K562 (cell line): ENCODE data around the gene NADK. TPM values are rescaled to one million over a fixed set of nuclear protein-coding genes. Genes with fewer than 3 reads are reported as not detected.

Experiments
- CHD2 ChIP-seq: IDR thresholded peaks from 2 replicates; pipeline ENCODE4 v1.6.1; 2011; ENCODE audit warnings: low read depth, low read length
- ETV5 ChIP-seq: sonication (generic); formaldehyde crosslinking; IDR thresholded peaks from 2 replicates; pipeline ENCODE4 v1.4.0; 2020; ENCODE audit warnings: low read depth, mild to moderate bottlenecking, missing genetic modification reagents
- JUNB ChIP-seq: fragments of 450-650 bp; formaldehyde crosslinking; conservative IDR thresholded peaks from 2 replicates; pipeline ENCODE4 v1.4.0; 2020; ENCODE audit warnings: mild to moderate bottlenecking
- LARP7 ChIP-seq: fragments of 450-650 bp; IDR thresholded peaks from 2 replicates; pipeline ENCODE4 v1.6.1; 2016
- NELFE ChIP-seq: IDR thresholded peaks from 2 replicates; pipeline ENCODE4 v1.6.1; 2011; ENCODE audit warnings: mild to moderate bottlenecking; ENCODE audit not compliant: insufficient read depth, insufficient read length
- POLR2B ChIP-seq: fragments of 450-650 bp; IDR thresholded peaks from 2 replicates; pipeline ENCODE4 v1.6.1; 2018; ENCODE audit warnings: low read depth; ENCODE audit not compliant: partially characterized antibody
- PPARD ChIP-seq: fragments of 250-450 bp; sonication (Bioruptor Pico); IDR thresholded peaks from 2 replicates; pipeline ENCODE4 v1.8.0; 2022; ENCODE audit warnings: inconsistent platforms, mild to moderate bottlenecking, moderate library complexity
- SMAD4 ChIP-seq: fragments of 250-450 bp; sonication (Bioruptor Pico); conservative IDR thresholded peaks from 2 replicates; pipeline ENCODE4 v1.8.0; 2021; ENCODE audit warnings: inconsistent platforms, mild to moderate bottlenecking, moderate library complexity
- YBX1 ChIP-seq: fragments of 450-650 bp; IDR thresholded peaks from 2 replicates; pipeline ENCODE4 v1.7.1; 2016; ENCODE audit warnings: mild to moderate bottlenecking
- polyA plus RNA-seq, 8 experiments: library from polyadenylated mRNA; depleted of rRNA in 4 of 8; stranded (reverse) in 5 of 8; unstranded in 3 of 8; fragments of >200 nt; fragmentation: Nextera tagmentation in 2 of 8; fragmentation: Illumina TruSeq in 1 of 8; extraction: Ambion mirVana in 2 of 8; extraction: Trizol in 1 of 8; gene quantifications; 2 replicates each; pipeline versions ENCODE4 v1.2.1 to v1.2.3, GENCODE V29; 2011 to 2014; ENCODE audit warnings: inconsistent platforms in 1 of 8, missing spikeins in 1 of 8
- total RNA-seq, 7 experiments: library from RNA; depleted of rRNA in 6 of 7; stranded (reverse); fragments of >200 nt in 6 of 7; fragmentation: Illumina TruSeq in 2 of 7; extraction: Trizol in 2 of 7; gene quantifications; 2 replicates each; pipeline versions ENCODE4 v1.2.1 to v1.2.3, GENCODE V29; 2011 to 2021; ENCODE audit warnings: low replicate concordance in 1 of 7
- TF ChIP-seq, protein P1 (sequence below): fragments of 200-600 bp; sonication (generic); IDR thresholded peaks from one replicate; pipeline ENCODE4 v1.6.1; 2012; ENCODE audit warnings: mild to moderate bottlenecking, low read depth, low read length, inconsistent platforms
- TF ChIP-seq, protein P2 (sequence below): fragments of 450-650 bp; formaldehyde crosslinking; IDR thresholded peaks from 2 replicates; pipeline ENCODE4 v1.4.0; 2020; ENCODE audit warnings: mild to moderate bottlenecking, moderate library complexity
- TF ChIP-seq, protein P3 (sequence below): fragments of 450-650 bp; formaldehyde crosslinking; IDR thresholded peaks from 2 replicates; pipeline ENCODE4 v1.4.0; 2020; ENCODE audit warnings: mild to moderate bottlenecking

Gene NADK
- total and polyA plus RNA-seq, 9 of the 15 experiments (the other 6 are each of a cell fraction or from before 2014, with no cell fraction given): 1.5 to 135 (median 75.1) TPM

DNA sequence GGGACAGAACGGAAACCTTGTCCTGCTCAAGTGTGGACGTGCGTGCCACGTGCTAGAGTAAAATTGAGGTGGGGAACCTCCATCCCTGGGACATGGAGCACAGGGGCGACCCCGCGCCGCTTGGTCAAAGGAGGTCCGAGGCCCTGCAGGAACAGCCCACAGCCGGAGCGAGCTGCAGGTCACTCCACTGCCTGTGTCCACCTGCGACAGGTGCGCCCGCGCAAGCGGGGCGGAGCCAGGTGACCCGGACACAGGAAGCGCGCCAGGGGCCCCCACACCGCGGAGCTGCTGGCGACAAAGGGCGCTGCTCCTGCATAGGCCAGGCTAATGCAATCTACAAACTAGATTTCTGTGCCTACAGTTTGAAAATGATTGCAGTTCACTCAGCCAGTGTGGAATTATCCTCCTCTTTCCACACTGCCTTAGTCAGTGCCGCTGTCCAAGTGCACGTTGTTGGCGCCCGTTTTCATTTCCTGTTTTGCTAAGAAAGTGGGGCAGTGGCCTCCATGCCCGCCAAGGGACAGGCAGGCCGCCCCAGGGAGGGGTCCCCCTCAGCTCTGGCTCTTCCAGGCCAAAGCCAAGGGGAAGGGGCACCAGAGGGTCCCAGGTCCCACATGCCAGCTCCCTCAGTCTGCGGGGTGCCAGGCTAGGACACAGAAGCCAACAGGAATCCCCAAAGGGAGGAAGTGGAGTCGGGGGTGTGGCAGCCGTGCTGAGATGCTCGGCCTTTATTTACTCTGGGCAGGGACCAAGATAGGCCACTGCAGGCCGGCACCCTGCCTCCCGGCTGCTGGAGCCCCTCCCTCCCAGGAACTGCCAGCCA lies 4.3 kb upstream of the NADK start (continued):
- TF ChIP-seq, protein P1, sequence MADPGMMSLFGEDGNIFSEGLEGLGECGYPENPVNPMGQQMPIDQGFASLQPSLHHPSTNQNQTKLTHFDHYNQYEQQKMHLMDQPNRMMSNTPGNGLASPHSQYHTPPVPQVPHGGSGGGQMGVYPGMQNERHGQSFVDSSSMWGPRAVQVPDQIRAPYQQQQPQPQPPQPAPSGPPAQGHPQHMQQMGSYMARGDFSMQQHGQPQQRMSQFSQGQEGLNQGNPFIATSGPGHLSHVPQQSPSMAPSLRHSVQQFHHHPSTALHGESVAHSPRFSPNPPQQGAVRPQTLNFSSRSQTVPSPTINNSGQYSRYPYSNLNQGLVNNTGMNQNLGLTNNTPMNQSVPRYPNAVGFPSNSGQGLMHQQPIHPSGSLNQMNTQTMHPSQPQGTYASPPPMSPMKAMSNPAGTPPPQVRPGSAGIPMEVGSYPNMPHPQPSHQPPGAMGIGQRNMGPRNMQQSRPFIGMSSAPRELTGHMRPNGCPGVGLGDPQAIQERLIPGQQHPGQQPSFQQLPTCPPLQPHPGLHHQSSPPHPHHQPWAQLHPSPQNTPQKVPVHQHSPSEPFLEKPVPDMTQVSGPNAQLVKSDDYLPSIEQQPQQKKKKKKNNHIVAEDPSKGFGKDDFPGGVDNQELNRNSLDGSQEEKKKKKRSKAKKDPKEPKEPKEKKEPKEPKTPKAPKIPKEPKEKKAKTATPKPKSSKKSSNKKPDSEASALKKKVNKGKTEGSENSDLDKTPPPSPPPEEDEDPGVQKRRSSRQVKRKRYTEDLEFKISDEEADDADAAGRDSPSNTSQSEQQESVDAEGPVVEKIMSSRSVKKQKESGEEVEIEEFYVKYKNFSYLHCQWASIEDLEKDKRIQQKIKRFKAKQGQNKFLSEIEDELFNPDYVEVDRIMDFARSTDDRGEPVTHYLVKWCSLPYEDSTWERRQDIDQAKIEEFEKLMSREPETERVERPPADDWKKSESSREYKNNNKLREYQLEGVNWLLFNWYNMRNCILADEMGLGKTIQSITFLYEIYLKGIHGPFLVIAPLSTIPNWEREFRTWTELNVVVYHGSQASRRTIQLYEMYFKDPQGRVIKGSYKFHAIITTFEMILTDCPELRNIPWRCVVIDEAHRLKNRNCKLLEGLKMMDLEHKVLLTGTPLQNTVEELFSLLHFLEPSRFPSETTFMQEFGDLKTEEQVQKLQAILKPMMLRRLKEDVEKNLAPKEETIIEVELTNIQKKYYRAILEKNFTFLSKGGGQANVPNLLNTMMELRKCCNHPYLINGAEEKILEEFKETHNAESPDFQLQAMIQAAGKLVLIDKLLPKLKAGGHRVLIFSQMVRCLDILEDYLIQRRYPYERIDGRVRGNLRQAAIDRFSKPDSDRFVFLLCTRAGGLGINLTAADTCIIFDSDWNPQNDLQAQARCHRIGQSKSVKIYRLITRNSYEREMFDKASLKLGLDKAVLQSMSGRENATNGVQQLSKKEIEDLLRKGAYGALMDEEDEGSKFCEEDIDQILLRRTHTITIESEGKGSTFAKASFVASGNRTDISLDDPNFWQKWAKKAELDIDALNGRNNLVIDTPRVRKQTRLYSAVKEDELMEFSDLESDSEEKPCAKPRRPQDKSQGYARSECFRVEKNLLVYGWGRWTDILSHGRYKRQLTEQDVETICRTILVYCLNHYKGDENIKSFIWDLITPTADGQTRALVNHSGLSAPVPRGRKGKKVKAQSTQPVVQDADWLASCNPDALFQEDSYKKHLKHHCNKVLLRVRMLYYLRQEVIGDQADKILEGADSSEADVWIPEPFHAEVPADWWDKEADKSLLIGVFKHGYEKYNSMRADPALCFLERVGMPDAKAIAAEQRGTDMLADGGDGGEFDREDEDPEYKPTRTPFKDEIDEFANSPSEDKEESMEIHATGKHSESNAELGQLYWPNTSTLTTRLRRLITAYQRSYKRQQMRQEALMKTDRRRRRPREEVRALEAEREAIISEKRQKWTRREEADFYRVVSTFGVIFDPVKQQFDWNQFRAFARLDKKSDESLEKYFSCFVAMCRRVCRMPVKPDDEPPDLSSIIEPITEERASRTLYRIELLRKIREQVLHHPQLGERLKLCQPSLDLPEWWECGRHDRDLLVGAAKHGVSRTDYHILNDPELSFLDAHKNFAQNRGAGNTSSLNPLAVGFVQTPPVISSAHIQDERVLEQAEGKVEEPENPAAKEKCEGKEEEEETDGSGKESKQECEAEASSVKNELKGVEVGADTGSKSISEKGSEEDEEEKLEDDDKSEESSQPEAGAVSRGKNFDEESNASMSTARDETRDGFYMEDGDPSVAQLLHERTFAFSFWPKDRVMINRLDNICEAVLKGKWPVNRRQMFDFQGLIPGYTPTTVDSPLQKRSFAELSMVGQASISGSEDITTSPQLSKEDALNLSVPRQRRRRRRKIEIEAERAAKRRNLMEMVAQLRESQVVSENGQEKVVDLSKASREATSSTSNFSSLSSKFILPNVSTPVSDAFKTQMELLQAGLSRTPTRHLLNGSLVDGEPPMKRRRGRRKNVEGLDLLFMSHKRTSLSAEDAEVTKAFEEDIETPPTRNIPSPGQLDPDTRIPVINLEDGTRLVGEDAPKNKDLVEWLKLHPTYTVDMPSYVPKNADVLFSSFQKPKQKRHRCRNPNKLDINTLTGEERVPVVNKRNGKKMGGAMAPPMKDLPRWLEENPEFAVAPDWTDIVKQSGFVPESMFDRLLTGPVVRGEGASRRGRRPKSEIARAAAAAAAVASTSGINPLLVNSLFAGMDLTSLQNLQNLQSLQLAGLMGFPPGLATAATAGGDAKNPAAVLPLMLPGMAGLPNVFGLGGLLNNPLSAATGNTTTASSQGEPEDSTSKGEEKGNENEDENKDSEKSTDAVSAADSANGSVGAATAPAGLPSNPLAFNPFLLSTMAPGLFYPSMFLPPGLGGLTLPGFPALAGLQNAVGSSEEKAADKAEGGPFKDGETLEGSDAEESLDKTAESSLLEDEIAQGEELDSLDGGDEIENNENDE: no peak
- TF ChIP-seq NELFE (no peak), SMAD4 (CRISPR knock-in tag) (0 out of 2 replicates have a peak, but pooled peaks have one; percentile 36), LARP7 (no peak), POLR2B (peak; percentile 36), ETV5 (CRISPR knock-in tag) (0 out of 2 replicates have a peak, but pooled peaks have one; percentile 56), PPARD (CRISPR knock-in tag) (no peak), CHD2 (0 out of 2 replicates have a peak, but pooled peaks have one; percentile 8), YBX1 (no peak), JUNB (no peak)
- TF ChIP-seq, protein P2, sequence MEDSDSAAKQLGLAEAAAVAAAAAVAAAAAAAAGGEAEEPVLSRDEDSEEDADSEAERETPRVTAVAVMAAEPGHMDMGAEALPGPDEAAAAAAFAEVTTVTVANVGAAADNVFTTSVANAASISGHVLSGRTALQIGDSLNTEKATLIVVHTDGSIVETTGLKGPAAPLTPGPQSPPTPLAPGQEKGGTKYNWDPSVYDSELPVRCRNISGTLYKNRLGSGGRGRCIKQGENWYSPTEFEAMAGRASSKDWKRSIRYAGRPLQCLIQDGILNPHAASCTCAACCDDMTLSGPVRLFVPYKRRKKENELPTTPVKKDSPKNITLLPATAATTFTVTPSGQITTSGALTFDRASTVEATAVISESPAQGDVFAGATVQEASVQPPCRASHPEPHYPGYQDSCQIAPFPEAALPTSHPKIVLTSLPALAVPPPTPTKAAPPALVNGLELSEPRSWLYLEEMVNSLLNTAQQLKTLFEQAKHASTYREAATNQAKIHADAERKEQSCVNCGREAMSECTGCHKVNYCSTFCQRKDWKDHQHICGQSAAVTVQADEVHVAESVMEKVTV: no peak
- TF ChIP-seq, protein P3, sequence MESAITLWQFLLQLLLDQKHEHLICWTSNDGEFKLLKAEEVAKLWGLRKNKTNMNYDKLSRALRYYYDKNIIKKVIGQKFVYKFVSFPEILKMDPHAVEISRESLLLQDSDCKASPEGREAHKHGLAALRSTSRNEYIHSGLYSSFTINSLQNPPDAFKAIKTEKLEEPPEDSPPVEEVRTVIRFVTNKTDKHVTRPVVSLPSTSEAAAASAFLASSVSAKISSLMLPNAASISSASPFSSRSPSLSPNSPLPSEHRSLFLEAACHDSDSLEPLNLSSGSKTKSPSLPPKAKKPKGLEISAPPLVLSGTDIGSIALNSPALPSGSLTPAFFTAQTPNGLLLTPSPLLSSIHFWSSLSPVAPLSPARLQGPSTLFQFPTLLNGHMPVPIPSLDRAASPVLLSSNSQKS: no peak
